ENCODE data around the gene EML2. TPM values are rescaled to one million over a fixed set of nuclear protein-coding genes. Genes with fewer than 3 reads are reported as not detected.

Gene EML2
- total RNA-seq, 2 experiments from 2014 or later, result 122 to 128 TPM

GRCh38 chr19:45667620-45668341, 28.6 kb upstream of the EML2 start, which contains the start of gene GIPR:
Gene GIPR (plus strand): TSS chr19:45668221. CDS start chr19:45669521, 1,300 bp downstream.
- Mint-ChIP-seq H3K9me3 (ENCODE audit: low read depth) (no peaks in the 10 kb centered on the region), H3K27ac (peak within 1 kb of the TSS; percentile 75)

GRCh38 chr19:45664575-45664974, 25.4 kb upstream of the EML2 start:
- DNase-seq, result no peak
- H3K36me3 Mint-ChIP-seq, result no peaks in the 10 kb centered on the region
- CTCF ChIA-PET, result no interaction called here

More at GRCh38 chr19:45667620-45668341, 28.6 kb upstream of the EML2 start, which contains the start of gene GIPR:
- CTCF ChIA-PET, result interaction anchor here (0.8 to 5.9 kb wide), 6 partner anchors 12 to 169 kb away, joined by 3 to 48 read pairs (median 4); partner anchors contain the start of genes DMWD and PPM1N
- peak within 1 kb of the TSS; percentile 84 for H3K4me3 Mint-ChIP-seq
- peak; percentile 75 for ATAC-seq
- H3K4me1 Mint-ChIP-seq, result peaks cover 33% of the 10 kb centered on the region
- H3K27me3 Mint-ChIP-seq, result peaks cover 10% of the 10 kb centered on the region
- peak; percentile 88 for DNase-seq
- H3K36me3 Mint-ChIP-seq, result no peaks in the 10 kb centered on the region

DNA sequence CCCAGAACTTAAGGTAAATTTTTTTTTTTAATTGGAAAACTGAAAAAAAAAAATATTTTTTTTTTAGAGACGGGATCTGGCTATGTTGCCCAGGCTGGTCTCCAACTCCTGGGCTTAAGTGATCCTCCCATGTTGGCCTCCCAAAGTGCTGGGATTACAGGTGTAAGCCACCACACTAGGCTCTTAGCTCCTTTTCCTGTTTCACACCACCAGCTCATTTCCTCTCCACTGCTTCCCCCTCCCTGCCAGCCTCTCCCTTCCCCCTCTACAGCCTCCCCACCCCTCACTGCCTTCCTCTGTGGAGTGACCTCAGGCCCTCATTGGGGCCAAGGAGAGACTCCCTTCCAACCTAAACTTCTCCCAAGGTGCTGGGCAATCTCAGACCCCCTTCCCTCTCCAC, 24.6 kb upstream of the EML2 start:
- Mint-ChIP-seq H3K9me3 (ENCODE audit: low read depth) (no peaks in the 10 kb centered on the region), H3K4me3 (no peak overlapping the region), H3K4me1 (peaks cover 15% of the 10 kb centered on the region), H3K36me3 (no peaks in the 10 kb centered on the region), H3K27ac (no peak overlapping the region), H3K27me3 (peaks cover 6% of the 10 kb centered on the region)
- ATAC-seq, result no peak
- CTCF ChIA-PET, result no interaction called here
- no peak for DNase-seq

More at GRCh38 chr19:45664575-45664974, 25.4 kb upstream of the EML2 start:
- Mint-ChIP-seq H3K27ac (no peak overlapping the region), H3K4me1 (peaks cover 21% of the 10 kb centered on the region), H3K27me3 (peaks cover 7% of the 10 kb centered on the region), H3K4me3 (no peak overlapping the region), H3K9me3 (ENCODE audit: low read depth) (no peaks in the 10 kb centered on the region)
- no peak for ATAC-seq

GRCh38 chr19:45660636-45661035, 21.4 kb upstream of the EML2 start:
- peaks cover 6% of the 10 kb centered on the region for H3K27me3 Mint-ChIP-seq
- no peaks in the 10 kb centered on the region for H3K36me3 Mint-ChIP-seq
- no peak overlapping the region for H3K27ac Mint-ChIP-seq
- CTCF ChIA-PET, result interaction anchor here (1.1 to 1.4 kb wide), 2 partner anchors 17 to 18 kb away, joined by 6 to 7 read pairs; no protein-coding TSS in a partner anchor
- ATAC-seq (no peak), DNase-seq (no peak)
- no peak overlapping the region for H3K4me3 Mint-ChIP-seq
- peaks cover 2% of the 10 kb centered on the region for H3K4me1 Mint-ChIP-seq
- H3K9me3 Mint-ChIP-seq (ENCODE audit: low read depth), result no peaks in the 10 kb centered on the region

DNA sequence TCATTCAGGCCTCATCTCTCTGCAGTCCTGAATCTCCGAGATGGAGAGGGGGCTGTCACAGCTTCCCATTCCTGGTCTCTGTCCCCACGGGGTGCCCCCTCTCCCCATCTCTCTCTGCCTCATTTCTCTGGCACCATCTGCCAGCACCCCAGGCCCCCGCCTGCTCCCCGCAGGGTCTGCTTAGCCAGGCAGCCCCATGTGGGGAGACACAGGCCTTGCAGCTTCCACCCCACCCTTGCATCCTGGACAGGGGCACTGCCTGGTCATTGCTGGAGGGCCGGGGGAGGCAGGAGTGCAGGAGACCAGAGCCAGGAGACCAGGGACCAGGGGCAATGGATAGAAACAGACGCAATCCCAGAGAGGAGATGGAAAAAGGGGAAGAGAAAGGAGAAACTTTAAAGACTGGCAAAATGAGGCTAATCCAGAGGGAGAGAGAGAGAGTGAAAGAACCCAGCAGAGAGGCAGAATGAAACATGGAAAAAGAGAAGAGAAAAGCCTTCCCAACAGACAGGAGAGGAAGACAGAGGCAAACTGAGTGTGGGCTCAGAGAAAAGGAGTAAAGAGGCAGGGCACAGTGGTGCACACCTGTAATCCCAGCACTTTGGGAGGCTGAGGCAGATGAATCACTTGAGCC, 20.0 kb upstream of the EML2 start:
- CTCF ChIA-PET, result no interaction called here
- ATAC-seq, result no peak

DNA sequence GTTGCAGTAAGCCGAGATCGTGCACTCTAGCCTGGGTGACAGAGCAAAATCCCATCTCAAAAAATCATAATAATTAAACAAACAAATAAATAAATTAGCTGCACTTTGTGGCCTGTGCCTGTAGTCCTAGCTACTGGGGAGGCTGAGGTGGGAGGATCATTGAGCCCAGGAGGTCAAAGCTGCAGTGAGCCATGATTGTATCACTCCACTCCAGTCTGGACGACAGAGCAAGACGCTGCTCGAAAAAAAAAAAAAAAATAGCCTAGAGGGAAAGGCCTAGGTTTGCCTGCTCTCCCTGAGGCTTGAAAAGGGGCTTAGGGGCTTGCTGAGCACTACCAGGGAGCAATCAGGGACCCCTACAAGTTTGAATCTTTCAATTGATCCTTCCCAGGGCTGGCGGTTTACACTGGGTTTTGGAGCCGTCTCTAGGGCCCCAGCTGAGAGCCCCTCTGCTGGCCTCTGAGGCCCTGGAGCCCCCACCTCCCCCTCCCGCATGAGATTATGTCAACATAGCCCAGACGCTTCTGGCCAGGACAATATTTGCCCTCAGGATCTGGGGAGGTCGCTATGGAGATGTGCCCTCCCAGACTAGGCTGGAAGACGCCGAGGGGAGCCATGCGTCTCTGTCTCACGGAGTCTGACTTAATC, 18.4 kb upstream of the EML2 start:
- no peak for DNase-seq
- no peaks in the 10 kb centered on the region for H3K4me1 Mint-ChIP-seq
- peaks cover 6% of the 10 kb centered on the region for H3K27me3 Mint-ChIP-seq
- CTCF ChIA-PET, result interaction anchor here (1.1 kb wide), 1 partner anchor 12 kb away, joined by 3 read pairs; no protein-coding TSS in a partner anchor
- no peaks in the 10 kb centered on the region for H3K36me3 Mint-ChIP-seq
- ATAC-seq, result no peak
- no peaks in the 10 kb centered on the region for H3K9me3 Mint-ChIP-seq (ENCODE audit: low read depth)
- H3K4me3 Mint-ChIP-seq, result no peak overlapping the region
- H3K27ac Mint-ChIP-seq, result no peak overlapping the region

More for the DNA sequence above, 20.0 kb upstream of the EML2 start:
- no peak overlapping the region for H3K4me3 Mint-ChIP-seq
- H3K4me1 Mint-ChIP-seq, result peaks cover 2% of the 10 kb centered on the region
- no peak for DNase-seq
- H3K27me3 Mint-ChIP-seq, result peaks cover 6% of the 10 kb centered on the region
- H3K9me3 Mint-ChIP-seq (ENCODE audit: low read depth), result no peaks in the 10 kb centered on the region
- H3K36me3 Mint-ChIP-seq, result no peaks in the 10 kb centered on the region
- no peak overlapping the region for H3K27ac Mint-ChIP-seq

GRCh38 chr19:45655073-45655472, 15.9 kb upstream of the EML2 start:
- Mint-ChIP-seq H3K4me1 (no peaks in the 10 kb centered on the region), H3K27me3 (peaks cover 3% of the 10 kb centered on the region), H3K27ac (no peak overlapping the region), H3K36me3 (no peaks in the 10 kb centered on the region), H3K9me3 (ENCODE audit: low read depth) (no peaks in the 10 kb centered on the region), H3K4me3 (no peak overlapping the region)
- ATAC-seq (no peak), DNase-seq (no peak)
- CTCF ChIA-PET, result interaction anchor here (1.6 kb wide), 1 partner anchor 10 kb away, joined by 4 read pairs; no protein-coding TSS in a partner anchor

DNA sequence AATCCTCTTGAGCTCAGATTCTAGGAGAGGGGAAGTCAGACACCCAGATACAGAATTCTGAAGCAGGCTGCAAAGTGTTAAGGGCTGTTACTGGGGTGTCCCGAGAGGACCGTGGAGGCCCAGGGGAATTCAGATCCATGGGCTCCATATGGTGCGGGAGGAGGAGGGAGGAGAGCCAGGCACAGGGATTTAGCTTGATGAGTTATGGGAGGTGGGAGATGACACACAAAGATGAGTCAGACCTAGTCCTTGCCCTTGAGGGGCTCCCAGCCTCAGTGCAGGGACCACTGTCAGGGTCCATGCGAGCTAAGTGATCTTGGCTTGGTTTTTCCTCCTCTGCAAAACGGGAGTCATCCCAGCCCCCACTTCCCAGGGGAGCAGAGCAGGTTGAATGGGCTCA, 14.4 kb upstream of the EML2 start:
- Mint-ChIP-seq H3K4me3 (no peak overlapping the region), H3K9me3 (ENCODE audit: low read depth) (no peaks in the 10 kb centered on the region), H3K27me3 (no peaks in the 10 kb centered on the region), H3K4me1 (no peaks in the 10 kb centered on the region), H3K27ac (no peak overlapping the region), H3K36me3 (no peaks in the 10 kb centered on the region)
- DNase-seq (no peak), ATAC-seq (no peak)
- CTCF ChIA-PET, result interaction anchor here (0.5 to 2.3 kb wide), 5 partner anchors 8 to 1014 kb away, joined by 3 to 7 read pairs (median 4); partner anchors contain the start of gene QPCTL

- DNase-seq (no peak), ATAC-seq (no peak)
- Mint-ChIP-seq H3K27ac (no peak overlapping the region), H3K9me3 (ENCODE audit: low read depth) (no peaks in the 10 kb centered on the region), H3K4me3 (no peak overlapping the region), H3K36me3 (no peaks in the 10 kb centered on the region), H3K27me3 (no peaks in the 10 kb centered on the region), H3K4me1 (peaks cover 8% of the 10 kb centered on the region)
- CTCF ChIA-PET, result interaction anchor here (0.7 to 1.1 kb wide), 3 partner anchors 22 to 114 kb away, joined by 4 read pairs; no protein-coding TSS in a partner anchor
Observed at GRCh38 chr19:45650722-45651121, 11.5 kb upstream of the EML2 start.

DNA sequence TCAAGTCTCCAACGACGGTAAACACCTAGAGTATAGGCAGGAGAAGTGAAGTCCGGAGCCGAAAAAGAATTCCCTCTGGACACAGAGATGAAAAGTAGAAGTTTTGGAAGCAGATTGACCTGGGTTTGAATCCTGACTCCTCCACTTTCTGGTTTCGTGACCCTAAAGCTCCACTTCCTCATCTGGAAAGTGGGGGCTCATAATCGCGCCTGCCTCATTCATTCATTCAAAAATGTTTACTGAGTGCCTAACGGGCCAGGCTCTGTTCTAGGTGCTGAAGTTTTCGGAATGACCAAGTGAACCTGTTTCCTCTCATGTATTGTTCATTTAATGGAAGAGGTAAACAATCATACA, 7.1 kb upstream of the EML2 start:
- DNase-seq (no peak), ATAC-seq (no peak)
- H3K9me3 Mint-ChIP-seq (ENCODE audit: low read depth), result no peaks in the 10 kb centered on the region
- peak overlapping the region; percentile 78 for H3K4me3 Mint-ChIP-seq
- no peaks in the 10 kb centered on the region for H3K27me3 Mint-ChIP-seq
- CTCF ChIA-PET, result interaction anchor here (0.8 to 2.1 kb wide), 17 partner anchors 8 to 218 kb away, joined by 3 to 10 read pairs (median 4); partner anchors contain the start of gene SNRPD2
- peaks cover 27% of the 10 kb centered on the region for H3K4me1 Mint-ChIP-seq
- H3K27ac Mint-ChIP-seq, result peak overlapping the region; percentile 79
- H3K36me3 Mint-ChIP-seq, result no peaks in the 10 kb centered on the region

- CTCF ChIA-PET, result interaction anchor here (0.7 to 2.1 kb wide), 19 partner anchors 8 to 217 kb away, joined by 3 to 10 read pairs (median 4); partner anchors contain the start of gene SNRPD2
- H3K9me3 Mint-ChIP-seq (ENCODE audit: low read depth), result no peaks in the 10 kb centered on the region
- H3K4me3 Mint-ChIP-seq, result peak overlapping the region; percentile 78
- ATAC-seq (peak; percentile 57), DNase-seq (peak; percentile 93)
- no peaks in the 10 kb centered on the region for H3K27me3 Mint-ChIP-seq
- H3K4me1 Mint-ChIP-seq, result peaks cover 33% of the 10 kb centered on the region
- peaks cover 3% of the 10 kb centered on the region for H3K36me3 Mint-ChIP-seq
- peak overlapping the region; percentile 79 for H3K27ac Mint-ChIP-seq
Observed at GRCh38 chr19:45645631-45646344, 6.6 kb upstream of the EML2 start.

GRCh38 chr19:45645068-45645630, 6.0 kb upstream of the EML2 start:
- CTCF ChIA-PET, result interaction anchor here (0.5 to 2.1 kb wide), 17 partner anchors 9 to 565 kb away, joined by 3 to 10 read pairs (median 4); partner anchors contain the start of gene SNRPD2
- peaks cover 36% of the 10 kb centered on the region for H3K4me1 Mint-ChIP-seq

More at GRCh38 chr19:45645068-45645630, 6.0 kb upstream of the EML2 start:
- H3K4me3 Mint-ChIP-seq, result peak overlapping the region; percentile 78
- no peaks in the 10 kb centered on the region for H3K27me3 Mint-ChIP-seq
- ATAC-seq (no peak), DNase-seq (no peak)
- H3K9me3 Mint-ChIP-seq (ENCODE audit: low read depth), result no peaks in the 10 kb centered on the region
- no peak overlapping the region for H3K27ac Mint-ChIP-seq
- peaks cover 5% of the 10 kb centered on the region for H3K36me3 Mint-ChIP-seq
